Measurements from ENCODE around the gene PVALEF.

DNA sequence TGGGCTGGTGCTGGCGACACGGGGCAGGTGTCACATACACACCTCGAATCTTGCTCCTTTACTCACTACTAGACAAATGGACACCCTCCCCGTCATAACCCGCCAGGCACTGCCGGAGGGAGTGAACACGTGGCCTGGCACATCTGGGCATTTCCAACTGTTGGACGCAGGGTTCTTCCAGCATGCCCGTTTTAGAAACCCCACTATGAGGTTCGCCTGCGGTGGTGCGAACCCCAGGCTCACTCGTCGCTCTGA is 64.3 kb downstream of the PVALEF start:
- TF ChIP-seq, protein P1, sequence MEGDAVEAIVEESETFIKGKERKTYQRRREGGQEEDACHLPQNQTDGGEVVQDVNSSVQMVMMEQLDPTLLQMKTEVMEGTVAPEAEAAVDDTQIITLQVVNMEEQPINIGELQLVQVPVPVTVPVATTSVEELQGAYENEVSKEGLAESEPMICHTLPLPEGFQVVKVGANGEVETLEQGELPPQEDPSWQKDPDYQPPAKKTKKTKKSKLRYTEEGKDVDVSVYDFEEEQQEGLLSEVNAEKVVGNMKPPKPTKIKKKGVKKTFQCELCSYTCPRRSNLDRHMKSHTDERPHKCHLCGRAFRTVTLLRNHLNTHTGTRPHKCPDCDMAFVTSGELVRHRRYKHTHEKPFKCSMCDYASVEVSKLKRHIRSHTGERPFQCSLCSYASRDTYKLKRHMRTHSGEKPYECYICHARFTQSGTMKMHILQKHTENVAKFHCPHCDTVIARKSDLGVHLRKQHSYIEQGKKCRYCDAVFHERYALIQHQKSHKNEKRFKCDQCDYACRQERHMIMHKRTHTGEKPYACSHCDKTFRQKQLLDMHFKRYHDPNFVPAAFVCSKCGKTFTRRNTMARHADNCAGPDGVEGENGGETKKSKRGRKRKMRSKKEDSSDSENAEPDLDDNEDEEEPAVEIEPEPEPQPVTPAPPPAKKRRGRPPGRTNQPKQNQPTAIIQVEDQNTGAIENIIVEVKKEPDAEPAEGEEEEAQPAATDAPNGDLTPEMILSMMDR (optimal IDR thresholded peaks at IDR 0.05 in 1 of 3, IDR thresholded peaks at IDR 0.05 in 1 of 3, conservative IDR thresholded peaks at IDR 0.05 in 1 of 3; ENCODE audit: extremely low read depth in 1 of 3, insufficient read depth in 2 of 3, low read length in 3 of 3) = no peak
- no peak for TF ChIP-seq EZH2 (IDR thresholded peaks at IDR 0.05; ENCODE audit: low read length)

Data from keratinocyte (primary cell).